Activated CD4-positive, CD25-positive, alpha-beta regulatory T cell treated with anti-CD3 and anti-CD28 coated beads, Interleukin-2, amount 50 U/mL, for 24 hours (primary cell): ENCODE measurements around the gene NELFB.
A peak's percentile ranks its signal among the peaks of the same experiment; 100 is the strongest.
"Not testable (repeated sequence)": the region's sequence is repeated elsewhere in the genome, so short reads cannot be mapped to it uniquely, and the experiment has no call there.

ENCODE experiments used
- ATAC-seq, 2 donors: fragments of 150-1000 bp; cut with Tn5 transposase; one replicate each; pipeline ENCODE4 v1.10.0; 2021; ENCODE audit warnings: mild to moderate bottlenecking in 1 of 2, moderate library complexity in 1 of 2

The NELFB gene

GRCh38 chr9:137247135-137247915 is 7.8 kb upstream of the NELFB start:
- no peak for ATAC-seq

GRCh38 chr9:137247916-137248175 is 7.3 kb upstream of the NELFB start:
- ATAC-seq, result no peak

- no peak for ATAC-seq
Observed at GRCh38 chr9:137250329-137251193, 4.6 kb upstream of the NELFB start.

- no peak for ATAC-seq
Observed at GRCh38 chr9:137251194-137251461, 4.0 kb upstream of the NELFB start, which contains the start of gene STPG3. Gene STPG3 (plus strand): TSS chr9:137251286. CDS start chr9:137251287, 1 bp downstream.

- ATAC-seq, result no peak
Observed at GRCh38 chr9:137251490-137252268, 3.4 kb upstream of the NELFB start.

GRCh38 chr9:137252555-137253506 is 2.3 kb upstream of the NELFB start:
- no peak for ATAC-seq

- ATAC-seq, result no peak
Observed at GRCh38 chr9:137253717-137254623, 1.2 kb upstream of the NELFB start.

GRCh38 chr9:137255448-137256114 is 454 bp downstream of the NELFB start:
- ATAC-seq, result peak; percentile 35 to 44

GRCh38 chr9:137256362-137256761 is 1.2 kb downstream of the NELFB start:
- no peak for ATAC-seq

- no peak for ATAC-seq
Observed at GRCh38 chr9:137256856-137257255, 1.7 kb downstream of the NELFB start.

- not testable (repeated sequence) for ATAC-seq
Observed at GRCh38 chr9:137262173-137262908, 7.2 kb downstream of the NELFB start.

- ATAC-seq, result no peak
Observed at GRCh38 chr9:137262909-137263285, 7.8 kb downstream of the NELFB start.

GRCh38 chr9:137263506-137263905 is 8.4 kb downstream of the NELFB start:
- no peak for ATAC-seq

- ATAC-seq, result no peak
Observed at GRCh38 chr9:137264067-137264466, 8.9 kb downstream of the NELFB start.

- ATAC-seq, result no peak
Observed at GRCh38 chr9:137265496-137266161, 10.5 kb downstream of the NELFB start.

- ATAC-seq, result no peak
Observed at GRCh38 chr9:137266162-137266527, 11.0 kb downstream of the NELFB start.

- no peak for ATAC-seq
Observed at GRCh38 chr9:137266585-137267453, 11.7 kb downstream of the NELFB start.

- peak; percentile 44 to 48 for ATAC-seq
Observed at GRCh38 chr9:137267933-137268355, 12.8 kb downstream of the NELFB start.
